BE2C (cell line): ENCODE results near the gene ACER3.

ENCODE experiments used
- DNase-seq: peaks from one replicate; pipeline ENCODE4 v3.0.0-alpha.2; 2020
- H3K27me3 ChIP-seq: fragments of 250-450 bp; sonication (Bioruptor Pico); 2 replicates; pipeline ENCODE4 v1.5.1; 2020; ENCODE audit warnings: mild to moderate bottlenecking
- H3K36me3 ChIP-seq: fragments of 250-450 bp; sonication (Bioruptor Pico); 2 replicates; pipeline ENCODE4 v1.5.1; 2020; ENCODE audit warnings: mild to moderate bottlenecking
- H3K4me1 ChIP-seq: fragments of 250-450 bp; sonication (Bioruptor Pico); 2 replicates; pipeline ENCODE4 v1.5.1; 2020
- H3K4me3 ChIP-seq: 2 replicates; pipeline ENCODE4 v1.5.1; 2011; ENCODE audit warnings: low read depth, low read length
- H3K9me3 ChIP-seq: fragments of 250-450 bp; sonication (Bioruptor Pico); 2 replicates; pipeline ENCODE4 v1.5.1; 2020
- CTCF ChIP-seq: IDR thresholded peaks from 2 replicates; pipeline ENCODE4 v1.5.1; 2012; ENCODE audit warnings: mild to moderate bottlenecking, low read depth, low read length

ACER3 gene

GRCh38 chr11:76919887-76920746 lies 59.4 kb downstream of the ACER3 start:
- 0 out of 2 replicates have a peak, but pooled peaks cover 4% of the 10 kb centered on the region for H3K4me1 ChIP-seq
- peak; percentile 98 for TF ChIP-seq CTCF
- H3K4me3 ChIP-seq: no peak overlapping the region
- H3K27me3 ChIP-seq: no peaks in the 10 kb centered on the region
- H3K9me3 ChIP-seq: no peaks in the 10 kb centered on the region
- no peaks in the 10 kb centered on the region for H3K36me3 ChIP-seq
- DNase-seq: peak; percentile 84

GRCh38 chr11:76927160-76927559 lies 66.4 kb downstream of the ACER3 start:
- no peaks in the 10 kb centered on the region for H3K9me3 ChIP-seq
- H3K4me1 ChIP-seq: no peaks in the 10 kb centered on the region
- no peak for TF ChIP-seq CTCF
- no peaks in the 10 kb centered on the region for H3K36me3 ChIP-seq
- no peak overlapping the region for H3K4me3 ChIP-seq
- DNase-seq: no peak
- H3K27me3 ChIP-seq: no peaks in the 10 kb centered on the region

- no peak for TF ChIP-seq CTCF
- H3K4me3 ChIP-seq: no peak overlapping the region
- DNase-seq: no peak
- no peaks in the 10 kb centered on the region for H3K36me3 ChIP-seq
- H3K27me3 ChIP-seq: no peaks in the 10 kb centered on the region
- no peaks in the 10 kb centered on the region for H3K4me1 ChIP-seq
- peaks cover 4% of the 10 kb centered on the region; the same call in 1 of the 2 replicates for H3K9me3 ChIP-seq
Observed at GRCh38 chr11:76935042-76935441, 74.3 kb downstream of the ACER3 start.

GRCh38 chr11:76939219-76939631 lies 78.5 kb downstream of the ACER3 start:
- no peak overlapping the region for H3K4me3 ChIP-seq
- TF ChIP-seq CTCF: no peak
- no peaks in the 10 kb centered on the region for H3K36me3 ChIP-seq
- H3K9me3 ChIP-seq: peaks cover 4% of the 10 kb centered on the region; the same call in 1 of the 2 replicates
- DNase-seq: no peak
- H3K4me1 ChIP-seq: no peaks in the 10 kb centered on the region
- no peaks in the 10 kb centered on the region for H3K27me3 ChIP-seq

GRCh38 chr11:76944225-76944624 lies 83.5 kb downstream of the ACER3 start:
- Histone ChIP-seq H3K9me3 (no peaks in the 10 kb centered on the region), H3K27me3 (no peaks in the 10 kb centered on the region), H3K4me3 (no peak overlapping the region), H3K4me1 (peaks cover 12% of the 10 kb centered on the region), H3K36me3 (no peaks in the 10 kb centered on the region)
- DNase-seq: no peak
- no peak for TF ChIP-seq CTCF

GRCh38 chr11:76946223-76946622 lies 85.5 kb downstream of the ACER3 start:
- no peaks in the 10 kb centered on the region; the same call in 1 of the 2 replicates for H3K36me3 ChIP-seq

More at GRCh38 chr11:76946223-76946622, 85.5 kb downstream of the ACER3 start:
- no peak overlapping the region for H3K4me3 ChIP-seq
- no peak for DNase-seq
- H3K27me3 ChIP-seq: no peaks in the 10 kb centered on the region
- peaks cover 12% of the 10 kb centered on the region for H3K4me1 ChIP-seq
- H3K9me3 ChIP-seq: no peaks in the 10 kb centered on the region
- no peak for TF ChIP-seq CTCF
